Measurements from ENCODE around the gene TRPC3. TPM values are rescaled to one million over a fixed set of nuclear protein-coding genes. Genes with fewer than 3 reads are reported as not detected.

TRPC3 gene
- polyA plus RNA-seq, 3 donors: not detected

DNA sequence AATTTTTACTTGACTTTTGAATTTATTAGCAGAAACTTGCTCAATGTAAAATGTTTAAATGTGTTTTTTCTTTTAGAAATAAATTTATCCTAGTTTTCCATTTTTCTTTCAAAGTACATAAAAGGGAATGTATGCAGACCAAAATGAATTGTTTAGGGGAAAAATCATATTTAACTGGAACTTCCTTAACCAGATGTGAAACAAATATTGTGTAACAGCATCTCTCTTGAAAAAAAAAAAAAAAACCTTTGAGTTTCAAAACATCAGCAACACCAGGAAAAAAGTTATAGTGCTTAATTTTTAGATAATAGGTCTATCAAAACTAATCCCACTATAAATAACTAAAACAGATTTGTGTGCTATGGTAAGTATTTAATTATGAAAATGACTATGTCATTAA, 113.7 kb downstream of the TRPC3 start:
- Mint-ChIP-seq H3K27ac (no peak overlapping the region), H3K9me3 (no peaks in the 10 kb centered on the region), H3K36me3 (peaks cover 15 to 19% of the 10 kb centered on the region in 2 donors), H3K4me1 (peaks cover 2% of the 10 kb centered on the region), H3K4me3 (no peak overlapping the region), H3K27me3 (ENCODE audit: low read depth in 3 of 3) (no peaks in the 10 kb centered on the region)
- H3K9ac ChIP-seq (ENCODE audit: insufficient read depth, low read length, poor library complexity, severe bottlenecking): no peak overlapping the region
- no peaks in the 10 kb centered on the region for H3K27me3 ChIP-seq (ENCODE audit: control insufficient read depth in 2 of 2, insufficient read depth in 2 of 2, low read length in 2 of 2)
- peaks cover 5 to 9% of the 10 kb centered on the region in 2 donors for H3K36me3 ChIP-seq (replicated peaks in 1 of 2; ENCODE audit: control insufficient read depth in 1 of 2, insufficient read depth in 2 of 2, low read length in 2 of 2)
- peaks cover 0 to 7% of the 10 kb centered on the region in 2 donors for H3K4me1 ChIP-seq (ENCODE audit: control insufficient read depth in 1 of 2, insufficient read depth in 2 of 2, low read length in 2 of 2)
- H3K9me3 ChIP-seq (replicated peaks in 1 of 2; ENCODE audit: control insufficient read depth in 1 of 2, insufficient read depth in 1 of 2, low read length in 2 of 2): no peaks in the 10 kb centered on the region
- H4K20me1 ChIP-seq (ENCODE audit: insufficient read depth, low read length): no peaks in the 10 kb centered on the region
- no peak overlapping the region for H3K4me2 ChIP-seq (replicated peaks; ENCODE audit: extremely low read depth, low read length, poor library complexity, severe bottlenecking)
- TF ChIP-seq, protein P1, sequence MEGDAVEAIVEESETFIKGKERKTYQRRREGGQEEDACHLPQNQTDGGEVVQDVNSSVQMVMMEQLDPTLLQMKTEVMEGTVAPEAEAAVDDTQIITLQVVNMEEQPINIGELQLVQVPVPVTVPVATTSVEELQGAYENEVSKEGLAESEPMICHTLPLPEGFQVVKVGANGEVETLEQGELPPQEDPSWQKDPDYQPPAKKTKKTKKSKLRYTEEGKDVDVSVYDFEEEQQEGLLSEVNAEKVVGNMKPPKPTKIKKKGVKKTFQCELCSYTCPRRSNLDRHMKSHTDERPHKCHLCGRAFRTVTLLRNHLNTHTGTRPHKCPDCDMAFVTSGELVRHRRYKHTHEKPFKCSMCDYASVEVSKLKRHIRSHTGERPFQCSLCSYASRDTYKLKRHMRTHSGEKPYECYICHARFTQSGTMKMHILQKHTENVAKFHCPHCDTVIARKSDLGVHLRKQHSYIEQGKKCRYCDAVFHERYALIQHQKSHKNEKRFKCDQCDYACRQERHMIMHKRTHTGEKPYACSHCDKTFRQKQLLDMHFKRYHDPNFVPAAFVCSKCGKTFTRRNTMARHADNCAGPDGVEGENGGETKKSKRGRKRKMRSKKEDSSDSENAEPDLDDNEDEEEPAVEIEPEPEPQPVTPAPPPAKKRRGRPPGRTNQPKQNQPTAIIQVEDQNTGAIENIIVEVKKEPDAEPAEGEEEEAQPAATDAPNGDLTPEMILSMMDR (IDR thresholded peaks at IDR 0.05): no peak
- no peak overlapping the region for H3K27ac ChIP-seq (ENCODE audit: low read depth in 1 of 2, low read length in 2 of 2)
- no peak overlapping the region for H3K4me3 ChIP-seq (replicated peaks in 1 of 3; ENCODE audit: low read depth in 2 of 3, low read length in 3 of 3)
- H3K79me2 ChIP-seq (ENCODE audit: insufficient read depth, low read length): no peaks in the 10 kb centered on the region
- no peak overlapping the region for H2AFZ ChIP-seq (ENCODE audit: insufficient read depth, low read depth, low read length, poor library complexity, severe bottlenecking)
- intact Hi-C loops (cut with micrococcal nuclease): no loop called here
- no peak for DNase-seq

DNA sequence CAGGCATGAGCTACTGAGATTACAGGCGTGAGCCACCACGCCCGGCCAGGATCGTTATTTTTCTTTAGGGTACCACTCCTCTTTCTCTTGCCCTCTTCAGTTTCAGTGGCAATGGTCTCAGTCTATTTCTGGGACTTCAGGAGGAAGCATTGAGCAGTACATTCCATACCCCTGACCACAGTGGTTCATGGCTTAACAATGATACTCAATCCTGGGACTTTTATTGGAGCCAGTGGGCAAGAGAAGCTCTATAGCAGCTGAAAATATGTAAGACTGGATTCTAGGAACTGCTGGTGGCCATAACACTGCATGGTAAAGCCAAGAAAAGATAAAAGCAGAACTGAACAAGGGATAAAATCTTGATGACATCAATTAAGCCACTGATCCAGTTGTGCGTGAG, 122.3 kb downstream of the TRPC3 start:
- Mint-ChIP-seq H3K27me3 (ENCODE audit: low read depth in 3 of 3) (no peaks in the 10 kb centered on the region), H3K4me1 (no peaks in the 10 kb centered on the region), H3K9me3 (no peaks in the 10 kb centered on the region), H3K27ac (no peak overlapping the region), H3K4me3 (no peak overlapping the region), H3K36me3 (peaks cover 12 to 18% of the 10 kb centered on the region in 2 donors)
- no peaks in the 10 kb centered on the region for H4K20me1 ChIP-seq (ENCODE audit: insufficient read depth, low read length)
- no peak overlapping the region for H2AFZ ChIP-seq (ENCODE audit: insufficient read depth, low read depth, low read length, poor library complexity, severe bottlenecking)
- H3K36me3 ChIP-seq (replicated peaks in 1 of 2; ENCODE audit: control insufficient read depth in 1 of 2, insufficient read depth in 2 of 2, low read length in 2 of 2): peaks cover 10 to 20% of the 10 kb centered on the region in 2 donors
- H3K4me3 ChIP-seq (replicated peaks in 1 of 3; ENCODE audit: low read depth in 2 of 3, low read length in 3 of 3): no peak overlapping the region
- TF ChIP-seq, protein P1 (IDR thresholded peaks at IDR 0.05): no peak
- WGBS (ENCODE audit: insufficient coverage): 100% methylated on average over 1 of the region's 5 CpGs
- no peak overlapping the region for H3K27ac ChIP-seq (ENCODE audit: low read depth in 1 of 2, low read length in 2 of 2)
- no peaks in the 10 kb centered on the region for H3K9me3 ChIP-seq (replicated peaks in 1 of 2; ENCODE audit: control insufficient read depth in 1 of 2, insufficient read depth in 1 of 2, low read length in 2 of 2)
- peaks cover 0 to under 1% of the 10 kb centered on the region in 2 donors for H3K4me1 ChIP-seq (ENCODE audit: control insufficient read depth in 1 of 2, insufficient read depth in 2 of 2, low read length in 2 of 2)
- no peaks in the 10 kb centered on the region for H3K27me3 ChIP-seq (ENCODE audit: control insufficient read depth in 2 of 2, insufficient read depth in 2 of 2, low read length in 2 of 2)
- DNase-seq: no peak
- no peak overlapping the region for H3K4me2 ChIP-seq (replicated peaks; ENCODE audit: extremely low read depth, low read length, poor library complexity, severe bottlenecking)
- H3K9ac ChIP-seq (ENCODE audit: insufficient read depth, low read length, poor library complexity, severe bottlenecking): no peak overlapping the region
- intact Hi-C loops (cut with micrococcal nuclease): no loop called here
- H3K79me2 ChIP-seq (ENCODE audit: insufficient read depth, low read length): no peaks in the 10 kb centered on the region

Other genes starting within 250 kb of the TRPC3 start
- gene SMIM43, start 186.9 kb downstream of the TRPC3 start, polyA plus RNA-seq: not detected
- gene EXOSC9, start 150.7 kb downstream of the TRPC3 start, polyA plus RNA-seq: 10 to 100 TPM; 13.9 to 21.4 (median 21.3) TPM
- under 1 TPM in 2 of 3 donors, not detected in 1; 0.20 to 0.23 TPM for gene CCNA2, start 128.2 kb downstream of the TRPC3 start, polyA plus RNA-seq
- gene BBS7, start 81.6 kb downstream of the TRPC3 start, polyA plus RNA-seq: 1 to 10 TPM; 4.2 to 6.6 (median 5.5) TPM
- 10 to 100 TPM in 1 of 3 donors, 1 to 10 TPM in 2; 2.7 to 35.1 (median 3.3) TPM for gene BLTP1, start 200.3 kb upstream of the TRPC3 start, polyA plus RNA-seq